ENCODE data around the gene FFAR2. TPM values are rescaled to one million over a fixed set of nuclear protein-coding genes. Genes with fewer than 3 reads are reported as not detected.

FFAR2 gene
- total RNA-seq, 4 donors from 2014 or later, result 0.21 TPM; not detected in 2

DNA sequence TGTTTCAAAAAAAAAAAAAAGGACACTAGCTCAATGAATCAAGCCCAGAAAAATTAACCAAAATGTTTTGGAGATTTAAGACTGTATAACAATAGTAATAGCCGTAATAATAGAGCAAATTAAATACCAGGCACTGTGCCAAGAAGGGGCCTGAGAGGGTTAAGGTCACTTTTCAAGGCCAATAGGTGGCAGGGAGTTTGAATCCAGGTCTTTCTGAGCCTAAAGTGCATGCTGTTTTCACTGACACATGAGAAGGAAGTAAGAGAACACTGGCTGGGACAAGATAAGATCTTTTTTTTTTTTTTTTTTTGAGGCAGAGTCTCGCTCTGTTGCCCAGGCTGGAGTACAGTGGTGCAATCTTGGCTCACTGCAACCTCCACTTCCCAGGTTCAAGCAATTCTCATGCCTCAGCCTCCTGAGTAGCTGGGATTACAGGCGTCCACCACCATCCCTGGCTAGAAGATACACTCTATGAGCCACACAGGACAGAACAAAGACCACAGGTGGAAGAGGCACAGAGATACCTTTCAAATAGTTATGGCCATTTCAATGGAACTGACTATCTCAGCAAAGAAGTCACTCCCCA, 7.7 kb downstream of the FFAR2 start:
- no peaks in the 10 kb centered on the region for H3K9me3 ChIP-seq
- no peaks in the 10 kb centered on the region for H3K4me1 ChIP-seq
- no peak for DNase-seq
- H3K27ac ChIP-seq, result no peak overlapping the region
- intact Hi-C loops (cut with DNase I; ENCODE audit: low total_unique reads), result no loop called here
- TF ChIP-seq CTCF (IDR thresholded peaks at IDR 0.05), result no peak
- no peak overlapping the region for H3K4me3 ChIP-seq
- no peaks in the 10 kb centered on the region for H3K36me3 ChIP-seq
- H3K27me3 ChIP-seq, result no peaks in the 10 kb centered on the region

DNA sequence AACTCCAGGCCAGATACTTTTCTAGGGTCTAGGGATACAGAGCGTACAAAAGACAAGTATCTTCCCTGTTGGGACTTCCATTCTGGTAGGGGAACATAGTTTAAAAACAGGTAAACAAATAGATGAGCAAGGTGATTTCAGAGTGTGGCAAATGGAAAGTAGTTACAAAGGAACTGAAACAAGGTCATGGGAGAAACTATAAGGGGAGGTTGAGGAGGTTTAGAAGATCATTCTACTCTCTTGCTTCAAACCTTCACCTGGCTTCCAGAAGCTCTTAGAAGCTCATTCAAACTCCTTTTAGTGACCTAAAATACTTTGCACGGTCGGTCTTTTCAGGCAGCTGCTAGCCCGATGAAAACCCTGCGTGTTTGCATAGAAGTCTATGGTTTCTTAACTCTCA, 9.1 kb downstream of the FFAR2 start:
- H3K36me3 ChIP-seq, result no peaks in the 10 kb centered on the region
- no peak overlapping the region for H3K4me3 ChIP-seq
- intact Hi-C loops (cut with DNase I; ENCODE audit: low total_unique reads), result no loop called here
- H3K27me3 ChIP-seq, result no peaks in the 10 kb centered on the region
- H3K27ac ChIP-seq, result no peak overlapping the region
- no peaks in the 10 kb centered on the region for H3K9me3 ChIP-seq
- no peaks in the 10 kb centered on the region for H3K4me1 ChIP-seq
- TF ChIP-seq POLR2A (IDR thresholded peaks at IDR 0.05) (no peak), CTCF (IDR thresholded peaks at IDR 0.05) (no peak)
- no peak for DNase-seq

- Histone ChIP-seq H3K9me3 (no peaks in the 10 kb centered on the region), H3K4me3 (no peak overlapping the region), H3K36me3 (no peaks in the 10 kb centered on the region), H3K4me1 (no peaks in the 10 kb centered on the region), H3K27me3 (no peaks in the 10 kb centered on the region), H3K27ac (no peak overlapping the region)
- intact Hi-C loops (cut with DNase I; ENCODE audit: low total_unique reads), result no loop called here
- no peak for DNase-seq
- TF ChIP-seq POLR2A (IDR thresholded peaks at IDR 0.05) (no peak), CTCF (IDR thresholded peaks at IDR 0.05) (no peak)
These were observed 10.1 kb downstream of the FFAR2 start for GRCh38 chr19:35458192-35458591.

GRCh38 chr19:35458731-35459391, 10.8 kb downstream of the FFAR2 start:
- H3K4me1 ChIP-seq, result no peaks in the 10 kb centered on the region
- H3K27ac ChIP-seq, result no peak overlapping the region
- intact Hi-C loops (cut with DNase I; ENCODE audit: low total_unique reads), result no loop called here

More at GRCh38 chr19:35458731-35459391, 10.8 kb downstream of the FFAR2 start:
- H3K4me3 ChIP-seq, result no peak overlapping the region
- H3K9me3 ChIP-seq, result no peaks in the 10 kb centered on the region
- TF ChIP-seq CTCF (IDR thresholded peaks at IDR 0.05) (no peak), POLR2A (IDR thresholded peaks at IDR 0.05) (no peak)
- H3K27me3 ChIP-seq, result no peaks in the 10 kb centered on the region
- no peak for DNase-seq
- no peaks in the 10 kb centered on the region for H3K36me3 ChIP-seq
